Myocyte (in vitro differentiated cells): ENCODE data around the gene BAZ1B. TPM values are rescaled to one million over a fixed set of nuclear protein-coding genes. Genes with fewer than 3 reads are reported as not detected.
"Not testable (repeated sequence)": the region's sequence is repeated elsewhere in the genome, so short reads cannot be mapped to it uniquely, and the experiment has no call there.

Source experiments
- DNase-seq: peaks from one replicate; pipeline ENCODE4 v3.0.0-alpha.2; 2012; ENCODE audit warnings: low read depth
- total RNA-seq: library from RNA; depleted of rRNA; stranded (reverse); fragments of >200 nt; gene quantifications from 2 replicates; pipeline ENCODE4 v1.2.3, GENCODE V29; 2014

The BAZ1B gene
- total RNA-seq, 1 donor from 2014 or later, result 70.0 TPM

DNA sequence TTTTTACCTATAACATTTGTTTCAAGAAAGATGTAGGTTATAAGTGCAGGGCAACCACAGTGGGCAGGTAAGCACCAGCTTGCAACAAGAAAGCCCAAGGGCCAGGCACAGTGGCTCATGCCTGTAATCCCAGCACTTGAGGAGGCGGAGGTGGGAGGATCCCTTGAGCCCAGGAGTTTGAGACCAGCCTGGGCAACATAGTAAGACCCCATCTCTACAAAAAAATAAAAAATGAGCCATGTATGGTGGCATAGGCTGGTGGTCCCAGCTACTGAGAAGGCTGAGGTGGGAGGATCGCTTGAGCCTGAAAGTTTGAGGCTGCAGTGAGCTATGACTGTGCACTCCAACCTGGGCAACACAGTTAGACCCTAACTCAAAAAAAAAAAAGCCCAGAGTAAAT, 22.6 kb upstream of the BAZ1B start:
- no peak for DNase-seq

DNA sequence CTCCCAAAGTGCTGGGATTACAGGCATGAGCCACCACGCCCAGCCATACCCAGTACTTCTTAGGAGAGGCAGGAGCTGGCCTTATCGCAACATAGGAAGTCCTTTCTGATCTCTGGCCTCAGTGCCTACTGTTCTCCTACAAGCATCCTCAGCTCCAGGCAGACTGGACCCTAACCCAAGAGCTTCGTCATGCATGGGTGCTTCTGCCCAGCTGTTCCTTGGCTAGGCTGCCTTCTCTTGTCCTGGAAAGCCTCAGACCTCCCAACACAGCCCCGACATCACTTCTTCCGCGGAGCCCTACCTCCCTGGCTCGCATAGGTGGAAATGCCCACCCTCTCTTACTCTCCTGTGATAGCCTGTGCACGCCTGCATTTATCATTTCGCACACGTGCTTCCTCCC, 19.6 kb upstream of the BAZ1B start:
- no peak for DNase-seq

DNA sequence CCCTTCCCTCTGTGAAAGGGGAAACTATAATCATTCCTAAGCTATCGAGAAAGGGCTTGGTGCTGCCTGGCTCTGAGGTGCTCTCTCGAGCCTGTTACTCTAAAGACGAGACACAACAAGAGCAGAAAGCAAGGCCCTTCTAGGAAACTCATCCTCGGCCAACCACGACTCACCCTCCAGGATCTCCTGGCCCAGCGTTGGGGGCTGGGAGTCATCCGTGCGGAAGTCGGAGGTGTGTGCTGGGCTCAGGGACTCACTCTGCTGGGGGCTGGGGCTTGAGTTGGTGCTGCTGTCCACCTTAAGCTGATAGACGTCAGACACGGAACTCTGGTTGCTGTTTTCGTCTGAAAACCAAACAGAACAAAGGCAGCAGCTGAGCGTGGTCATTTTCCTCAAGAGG, 17.6 kb upstream of the BAZ1B start:
- DNase-seq, result no peak

DNA sequence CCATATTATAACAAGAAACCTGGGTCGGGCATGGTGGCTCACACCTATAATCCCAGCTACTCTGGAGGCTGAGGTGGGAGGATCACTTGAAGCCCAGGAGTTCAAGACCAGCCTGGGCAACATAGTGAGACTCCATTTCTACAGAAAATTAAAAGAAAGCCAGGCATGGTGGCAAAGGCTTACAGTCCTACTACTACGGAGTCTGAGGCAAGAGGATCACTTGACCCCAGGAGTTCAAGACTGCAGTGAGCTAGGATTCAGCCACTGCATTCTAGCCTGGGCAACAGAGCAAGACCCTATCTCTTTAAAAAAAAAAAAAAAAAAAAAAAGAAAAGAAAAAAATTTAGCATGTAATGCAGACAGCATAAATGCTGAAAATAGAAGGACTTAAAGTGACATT, 16.4 kb upstream of the BAZ1B start:
- DNase-seq, result not testable (repeated sequence)

DNA sequence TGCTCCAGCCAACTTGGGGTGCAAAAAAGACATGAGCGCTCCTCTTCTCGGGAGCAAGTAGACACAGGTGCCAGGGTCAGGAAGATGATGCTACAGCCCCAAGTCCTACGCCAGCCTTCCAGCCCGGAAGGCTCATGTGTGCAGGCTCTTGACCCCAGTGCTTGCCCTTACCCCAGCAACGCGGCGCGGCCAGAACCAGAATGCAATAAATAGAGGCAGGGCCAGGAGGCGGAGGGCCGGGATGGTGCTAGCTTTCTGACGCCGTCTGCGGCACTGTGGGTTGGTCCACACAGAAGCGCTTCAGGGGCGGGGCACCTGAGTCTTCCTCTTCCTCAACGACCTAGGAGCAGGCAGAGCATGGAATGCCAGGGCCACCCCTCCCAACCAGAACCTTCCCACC, 15.0 kb upstream of the BAZ1B start:
- DNase-seq, result no peak

DNA sequence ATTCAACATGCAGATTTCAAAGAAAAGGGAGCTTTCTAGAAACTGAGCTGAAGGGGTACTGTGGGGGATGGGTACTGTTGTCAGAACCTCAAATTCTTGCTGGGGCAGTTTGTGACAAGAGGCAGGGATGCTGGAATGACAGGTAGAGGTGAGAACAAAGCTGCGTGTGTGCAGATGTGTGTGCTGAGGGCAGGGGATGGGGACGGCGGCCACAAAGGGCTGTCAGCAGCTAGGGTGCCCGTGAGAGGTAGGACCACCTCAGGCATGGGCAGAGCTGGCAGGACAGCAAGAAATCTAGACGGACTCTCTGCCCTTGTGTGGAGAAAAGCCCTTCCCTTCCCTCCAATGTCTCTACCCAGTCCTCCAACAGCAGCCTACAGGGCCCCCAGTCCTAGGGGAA, 14.4 kb upstream of the BAZ1B start:
- DNase-seq, result no peak

DNA sequence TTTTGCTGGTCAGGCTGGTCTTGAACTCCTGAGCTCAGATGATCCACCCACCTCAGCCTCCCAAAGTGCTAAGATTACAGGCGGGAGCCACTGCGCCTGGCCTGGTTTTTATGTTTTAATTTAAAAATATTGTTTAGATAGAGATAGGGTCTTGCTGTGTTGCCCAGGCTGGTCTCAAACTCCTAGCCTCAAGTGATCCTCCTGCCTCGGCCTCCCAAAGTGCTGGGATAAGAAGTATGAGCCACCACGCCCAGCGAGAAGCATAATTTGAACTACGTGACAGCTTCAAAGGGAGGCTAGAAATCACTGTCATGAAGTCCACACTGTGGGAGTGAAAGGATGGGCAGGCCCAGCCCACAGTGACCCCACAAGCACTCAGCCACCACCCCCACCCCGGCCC, 13.8 kb upstream of the BAZ1B start:
- not testable (repeated sequence) for DNase-seq

DNA sequence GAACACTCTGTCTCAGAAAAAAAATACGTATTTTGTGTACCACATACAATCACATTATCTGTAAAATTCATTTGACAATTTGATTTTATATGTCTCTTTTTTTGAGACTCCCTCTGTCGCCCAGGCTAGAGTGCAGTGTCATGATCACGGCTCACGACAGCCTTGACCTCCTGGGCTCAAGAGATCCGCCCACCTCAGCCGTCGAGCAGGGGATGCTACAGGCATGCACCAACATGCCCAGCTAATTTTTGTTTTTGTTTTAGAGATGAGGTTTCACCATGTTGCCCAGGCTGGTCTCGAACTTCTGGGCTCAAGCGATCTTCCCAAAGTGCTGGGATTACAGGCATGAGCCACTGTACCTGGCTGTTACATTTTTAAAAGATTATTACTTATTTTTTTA, 11.6 kb upstream of the BAZ1B start:
- no peak for DNase-seq

DNA sequence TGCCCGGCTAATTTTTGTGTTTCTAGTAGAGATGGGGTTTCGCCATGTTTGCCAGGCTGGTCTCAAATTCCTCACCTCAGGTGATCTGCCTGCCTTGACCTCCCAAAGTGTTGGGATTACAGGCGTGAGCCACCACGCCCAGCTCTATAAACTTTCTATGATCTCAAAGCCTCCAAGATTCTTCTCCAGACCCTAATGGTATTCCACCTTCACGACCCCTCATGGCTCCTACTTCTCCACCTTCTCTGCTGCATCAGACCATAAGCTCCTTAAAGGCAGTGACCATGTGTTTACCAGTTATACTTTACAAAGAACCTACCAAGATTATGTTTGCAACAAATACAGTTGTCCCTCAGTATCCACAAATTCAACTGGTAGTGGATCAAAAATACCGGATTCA, 10.1 kb upstream of the BAZ1B start:
- DNase-seq, result no peak

DNA sequence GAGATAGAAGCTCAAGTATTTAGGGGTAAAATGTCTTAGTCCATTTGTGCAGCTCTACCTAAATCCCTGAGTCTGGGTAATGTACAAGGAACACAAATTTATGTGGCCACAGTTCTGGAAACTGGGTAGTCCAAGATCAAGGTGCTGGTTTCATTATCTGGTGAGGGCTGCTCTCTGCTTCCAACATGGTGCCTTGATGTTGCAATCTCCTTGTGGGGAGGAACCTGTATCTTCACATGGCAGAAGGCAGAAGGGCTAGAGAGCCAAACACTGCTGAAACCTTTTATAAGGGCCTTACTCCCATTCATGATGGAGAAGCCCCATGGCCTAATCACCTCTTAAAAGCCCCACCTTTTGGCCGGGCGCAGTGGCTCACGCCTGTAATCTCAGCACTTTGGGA, 8.7 kb upstream of the BAZ1B start:
- DNase-seq, result no peak

DNA sequence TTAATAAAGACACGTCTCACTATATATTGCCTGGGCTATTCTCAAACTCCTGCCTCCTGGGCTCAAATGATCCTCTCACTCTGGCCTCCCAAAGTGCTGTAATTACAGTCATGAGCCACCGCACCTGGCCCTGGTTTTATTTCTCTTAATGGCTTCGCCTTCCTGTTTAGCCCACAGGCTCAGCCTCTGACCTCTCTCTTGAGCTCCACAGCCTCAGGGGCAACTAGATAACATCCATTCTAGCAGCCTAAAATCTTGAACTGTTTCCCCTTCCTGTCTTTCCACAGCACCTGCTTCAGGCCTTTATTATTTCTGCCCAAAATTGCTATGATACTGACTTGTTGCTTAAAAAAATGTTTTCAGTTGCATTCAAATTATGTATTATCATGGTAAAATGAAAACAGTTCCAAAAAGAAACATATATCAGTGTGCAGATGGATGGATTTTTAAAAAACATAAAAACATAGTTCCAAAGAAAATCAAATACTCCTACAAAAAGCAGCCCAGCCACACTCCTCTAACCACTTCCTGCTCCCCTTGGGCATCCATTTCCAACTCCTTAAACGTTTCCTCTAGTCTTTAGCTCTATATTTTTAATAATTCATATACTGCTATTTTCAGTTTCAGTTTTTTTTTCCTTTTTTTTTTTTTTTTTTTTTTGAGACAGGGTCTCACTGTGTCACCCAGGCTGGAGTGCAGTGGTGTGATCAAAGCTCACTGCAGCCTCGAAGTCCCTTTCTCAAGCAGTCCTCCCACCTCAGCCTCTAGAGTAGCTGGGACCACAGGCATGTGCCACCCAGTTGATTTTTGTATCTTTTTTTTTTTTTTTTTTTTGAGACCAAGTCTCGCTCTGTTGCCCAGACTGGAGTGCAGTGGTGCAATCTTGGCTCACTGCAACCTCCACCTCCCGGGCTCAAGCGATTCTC, 5.1 kb upstream of the BAZ1B start:
- peak; percentile 46 for DNase-seq

DNA sequence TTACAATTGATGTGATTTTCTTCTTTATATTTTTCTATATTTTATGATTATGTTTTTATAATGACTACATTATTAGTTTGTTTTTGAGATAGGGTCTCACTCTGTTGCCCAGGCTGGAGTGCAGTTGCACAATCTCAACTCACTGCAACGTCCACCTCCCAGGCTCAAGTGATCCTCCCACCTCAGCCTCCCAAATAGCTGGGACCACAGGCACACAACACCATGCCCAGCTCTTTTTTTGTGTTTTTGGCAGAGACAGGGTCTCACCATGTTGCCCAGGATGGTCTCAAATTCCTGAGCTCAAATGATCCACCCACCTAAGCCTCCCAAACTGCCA, 4.0 kb upstream of the BAZ1B start:
- DNase-seq, result not testable (repeated sequence)

DNA sequence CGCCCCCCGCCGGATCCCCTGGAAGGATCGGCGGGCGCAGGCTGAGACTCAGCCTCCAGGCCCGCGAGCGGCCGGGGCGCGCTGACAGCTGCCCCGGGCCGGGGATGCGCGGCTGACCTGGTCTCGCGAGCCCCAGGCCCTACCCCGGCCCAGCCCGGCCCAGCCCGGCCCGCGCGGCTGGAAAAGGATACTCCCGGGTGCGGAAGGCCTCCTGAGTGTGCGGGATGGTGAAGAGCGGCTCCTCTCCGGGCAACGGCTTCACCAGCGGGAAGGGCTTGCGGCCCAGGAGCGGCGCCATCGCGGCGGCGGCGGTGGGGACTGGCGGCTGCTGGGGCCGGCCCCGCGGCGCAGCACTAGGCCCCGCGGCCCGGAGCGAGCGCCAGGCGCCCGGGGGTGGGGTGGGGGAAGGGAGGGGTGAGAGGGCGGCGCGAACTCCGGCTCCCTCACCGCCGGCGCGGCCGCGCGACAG, 423 bp downstream of the BAZ1B start:
- peak; percentile 69 for DNase-seq

DNA sequence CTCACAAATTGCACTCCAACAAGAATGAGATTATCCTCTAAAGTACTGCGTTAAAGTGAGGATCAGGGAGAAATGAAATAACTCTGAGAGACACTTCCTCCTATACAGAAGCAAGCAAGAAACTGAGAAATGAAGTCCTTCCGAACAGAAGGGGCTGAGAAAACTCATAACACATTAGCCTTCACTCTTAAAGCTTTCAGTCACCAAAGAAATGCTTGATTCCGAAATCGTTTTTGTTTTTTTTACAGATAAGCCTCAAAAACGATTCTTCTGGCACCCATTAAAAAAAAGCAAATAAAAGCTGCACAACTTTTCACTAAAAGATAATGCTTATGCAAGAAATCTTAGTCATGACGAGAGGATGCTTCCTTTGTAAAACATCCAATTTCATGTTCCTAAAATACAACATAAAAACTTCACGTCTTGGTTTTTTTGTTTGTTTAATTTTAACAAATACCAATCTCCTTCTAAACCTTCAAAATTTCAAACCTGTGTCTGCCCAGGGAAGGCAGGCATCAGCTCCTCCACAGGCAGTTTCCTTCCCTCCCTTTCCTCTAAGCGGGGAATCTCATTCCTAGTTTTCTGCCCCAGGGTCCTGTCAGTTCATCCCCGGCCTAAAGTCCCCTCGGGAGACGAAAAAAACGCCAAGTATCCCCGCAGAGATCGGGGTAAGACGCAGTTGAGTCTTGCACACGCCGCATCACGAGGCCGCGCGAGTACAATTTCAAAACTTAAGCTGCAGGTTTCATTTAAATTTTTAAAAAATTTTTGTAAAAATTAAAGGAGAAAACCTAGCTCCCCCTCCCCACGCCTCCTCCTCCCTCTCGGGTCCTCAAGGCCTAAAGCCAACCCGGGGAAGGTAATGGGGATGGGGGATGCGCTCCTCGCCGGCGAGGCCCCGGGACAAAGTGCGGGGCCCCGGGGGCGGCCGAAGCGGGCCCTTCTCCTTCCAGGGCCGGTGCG, 1.1 kb downstream of the BAZ1B start:
- peak; percentile 27 for DNase-seq

DNA sequence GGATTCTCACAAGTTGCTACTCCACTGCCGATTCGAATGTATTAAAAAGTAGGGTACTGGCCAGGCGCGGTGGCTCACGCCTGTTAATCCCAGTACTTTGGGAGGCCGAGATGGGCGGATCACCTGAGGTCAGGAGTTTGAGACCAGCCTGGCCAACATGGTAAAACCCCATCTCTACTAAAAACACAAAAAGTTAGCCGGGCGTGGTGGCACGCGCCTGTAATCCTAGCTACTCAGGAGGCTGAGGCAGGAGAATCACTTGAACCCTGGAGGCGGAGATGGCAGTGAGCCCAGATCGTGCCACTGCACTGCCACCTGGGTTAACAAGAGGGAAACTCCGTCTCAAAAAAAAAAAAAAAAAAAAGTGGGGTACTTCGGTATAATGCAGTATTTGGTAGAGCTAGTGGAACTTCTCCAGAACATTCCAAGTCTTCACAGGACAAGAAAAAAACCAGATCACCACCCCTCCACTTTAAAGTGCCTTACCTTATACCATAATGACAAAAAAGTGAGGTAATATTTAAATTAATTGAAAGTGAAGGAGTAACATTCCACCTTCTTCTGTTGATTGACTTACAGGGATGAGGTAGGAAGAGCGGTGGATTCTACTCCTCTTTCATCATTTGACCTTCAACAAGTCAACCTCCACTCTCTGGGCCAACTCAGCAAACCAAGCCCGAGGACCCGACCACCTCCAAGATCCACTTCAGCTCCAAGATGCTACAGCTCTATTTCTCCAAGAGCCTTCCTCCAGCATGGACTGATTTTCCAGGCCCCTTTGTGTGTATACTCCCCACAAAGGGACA, 2.0 kb downstream of the BAZ1B start:
- no peak for DNase-seq

DNA sequence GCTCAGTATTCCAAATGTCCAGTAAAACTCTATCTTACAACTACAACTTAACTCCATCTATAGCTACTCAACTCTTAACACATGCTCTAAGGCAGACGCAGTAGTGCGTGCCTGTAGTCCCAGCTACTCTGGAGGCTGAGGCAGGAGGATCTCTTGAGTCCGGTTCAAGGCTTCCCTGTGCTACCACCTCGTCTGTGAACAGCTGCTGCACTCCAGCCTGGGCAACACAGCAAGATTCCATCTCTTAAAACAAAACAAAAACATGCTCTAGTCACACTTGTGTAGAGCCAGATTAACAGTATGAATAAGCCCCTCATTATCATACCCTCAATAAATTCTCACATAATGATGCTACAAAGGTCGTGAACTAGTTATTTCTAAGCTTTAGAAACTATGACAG, 3.6 kb downstream of the BAZ1B start:
- no peak for DNase-seq

DNA sequence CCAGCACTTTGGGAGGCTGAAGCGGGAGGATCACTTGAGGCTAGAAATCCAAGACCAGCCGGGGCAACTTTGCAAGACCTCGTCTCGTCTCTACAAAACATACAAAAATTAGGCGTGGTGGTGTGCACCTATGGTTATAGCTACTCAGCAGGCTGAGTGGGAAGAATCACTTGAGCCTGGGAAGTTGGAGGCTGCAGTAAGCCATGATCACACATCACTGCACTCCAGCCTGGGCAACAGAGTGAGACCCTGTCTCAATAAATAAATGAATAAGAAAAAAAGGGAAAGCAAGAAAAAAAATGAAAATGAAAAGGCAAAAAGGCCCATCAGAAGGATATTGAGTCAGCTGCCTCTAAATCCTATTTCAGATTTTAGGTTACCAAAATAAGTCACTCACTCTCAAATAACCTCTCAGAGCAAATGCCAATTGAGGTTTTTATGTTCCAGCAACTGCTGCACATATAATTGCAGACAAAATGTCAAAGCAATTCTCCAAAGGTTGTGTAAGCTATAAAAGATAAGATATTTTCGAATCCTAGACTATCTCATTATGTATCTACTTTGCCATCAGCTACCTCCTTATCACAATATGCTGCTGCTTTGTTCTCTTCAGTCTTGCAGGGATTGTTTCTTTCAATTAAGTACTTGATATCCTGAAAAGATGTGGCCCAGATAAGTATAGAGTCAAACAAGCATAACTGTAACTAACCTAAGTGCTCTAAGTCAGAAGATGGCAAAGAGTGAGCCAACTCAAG, 4.7 kb downstream of the BAZ1B start:
- DNase-seq, result peak; percentile 31

DNA sequence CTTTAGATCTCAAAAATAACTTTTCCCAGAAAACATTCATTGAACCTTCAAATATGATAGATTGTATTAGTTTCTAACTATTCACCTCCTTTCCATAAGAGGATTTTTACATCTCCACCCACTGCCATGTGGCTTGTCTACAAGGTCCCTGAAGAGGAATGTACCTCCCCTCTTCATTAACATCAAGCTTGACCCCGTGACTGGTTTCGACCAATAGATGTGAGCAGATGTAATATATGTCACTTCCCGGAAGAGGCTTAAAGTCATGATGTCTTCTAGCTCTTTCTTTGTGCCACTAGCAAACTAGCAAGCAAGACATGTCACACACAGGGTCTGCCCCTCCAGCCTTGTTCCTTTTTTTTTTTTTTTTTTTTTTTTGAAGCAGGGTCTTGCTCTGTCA, 6.9 kb downstream of the BAZ1B start:
- no peak for DNase-seq

DNA sequence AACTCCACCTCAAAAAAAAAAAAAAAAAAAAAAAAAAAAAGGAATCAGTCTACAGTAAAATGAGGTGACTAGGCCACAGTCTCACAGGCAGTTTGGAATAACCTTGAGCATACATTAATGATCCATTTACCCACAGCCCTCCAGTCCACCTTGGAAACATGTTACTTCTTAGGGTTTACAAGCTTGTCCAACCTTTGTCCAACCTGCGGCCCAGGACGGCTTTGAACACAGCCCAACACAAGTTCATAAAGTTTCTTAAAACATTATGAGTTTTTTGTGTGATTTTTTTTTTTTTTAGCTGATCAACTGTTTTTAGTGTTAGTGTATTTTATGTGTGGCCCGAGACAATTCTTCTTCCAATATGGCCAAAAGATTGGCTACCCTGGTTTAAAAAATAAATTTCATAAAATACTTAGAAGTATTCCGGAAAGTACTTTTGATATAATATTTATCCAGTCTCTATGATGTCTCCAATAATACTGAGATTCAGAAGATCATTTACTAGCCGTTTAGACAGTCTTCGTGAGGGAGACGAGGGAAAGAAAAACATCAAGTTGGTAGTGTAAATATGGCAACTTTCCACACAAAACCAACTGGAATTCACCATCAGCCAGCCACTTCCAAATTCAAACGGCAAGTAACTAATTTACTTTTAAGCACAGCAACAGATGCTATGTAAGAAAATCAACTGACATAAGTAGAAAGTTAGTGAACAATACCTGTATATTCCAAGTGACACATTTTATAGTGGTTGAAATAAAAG, 9.9 kb downstream of the BAZ1B start:
- DNase-seq, result no peak

DNA sequence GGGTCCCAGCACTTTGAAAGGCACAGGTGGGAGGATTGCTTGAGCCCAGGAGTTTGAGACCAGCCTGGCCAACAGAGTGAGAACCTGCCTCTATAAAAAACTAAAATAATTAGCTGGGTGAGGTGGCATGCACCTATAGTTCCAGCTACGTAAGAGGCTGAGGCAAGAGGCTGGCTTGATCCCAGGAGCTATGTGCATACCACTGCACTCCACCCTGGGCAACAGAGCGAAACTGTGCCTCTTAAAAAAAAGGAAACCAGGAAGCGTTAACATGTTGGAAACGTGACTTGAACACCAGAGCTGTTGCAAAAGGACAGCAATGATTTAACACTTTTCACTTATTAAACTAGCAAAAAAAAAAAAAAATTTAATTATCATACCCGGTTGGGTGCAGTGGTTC, 12.6 kb downstream of the BAZ1B start:
- DNase-seq, result no peak
